GM23248 (cell line): ENCODE measurements around the gene IFNA2.

Source experiments
- EZH2 ChIP-seq: fragments of 200-600 bp; sonication (generic); IDR thresholded peaks from 2 replicates; pipeline ENCODE4 v1.6.1; 2018; ENCODE audit warnings: antibody characterized with exemption, mild to moderate bottlenecking; ENCODE audit not compliant: insufficient read depth, poor library complexity, severe bottlenecking
- EZH2phosphoT487 ChIP-seq: fragments of 200-600 bp; sonication (generic); IDR thresholded peaks from 2 replicates; pipeline ENCODE4 v1.6.1; 2018; ENCODE audit warnings: antibody characterized with exemption, moderate library complexity, mild to moderate bottlenecking, low read depth; ENCODE audit not compliant: insufficient read depth

DNA sequence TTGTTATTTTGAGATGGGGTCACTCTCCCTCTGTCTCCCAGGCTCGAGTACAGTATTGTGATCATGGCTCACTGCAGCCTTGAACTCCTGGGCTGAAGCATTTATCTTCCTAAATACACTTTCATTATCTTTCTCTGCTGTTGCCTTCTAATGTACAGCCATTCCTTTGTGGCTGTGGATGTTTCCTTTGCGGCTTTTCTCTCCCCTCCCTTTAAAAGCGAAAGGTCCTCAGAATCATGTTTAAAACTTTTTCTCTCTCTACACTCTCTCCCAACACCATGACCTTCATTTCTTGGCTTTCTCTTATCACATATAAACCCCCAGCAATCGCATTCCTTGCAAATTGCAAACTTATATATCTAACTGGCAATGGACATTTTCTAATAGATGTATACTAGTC lies 1.6 kb downstream of the IFNA2 start:
- TF ChIP-seq EZH2, result no peak
- no peak for TF ChIP-seq EZH2phosphoT487
